ENCODE measurements around the gene PTPRQ.

DNA sequence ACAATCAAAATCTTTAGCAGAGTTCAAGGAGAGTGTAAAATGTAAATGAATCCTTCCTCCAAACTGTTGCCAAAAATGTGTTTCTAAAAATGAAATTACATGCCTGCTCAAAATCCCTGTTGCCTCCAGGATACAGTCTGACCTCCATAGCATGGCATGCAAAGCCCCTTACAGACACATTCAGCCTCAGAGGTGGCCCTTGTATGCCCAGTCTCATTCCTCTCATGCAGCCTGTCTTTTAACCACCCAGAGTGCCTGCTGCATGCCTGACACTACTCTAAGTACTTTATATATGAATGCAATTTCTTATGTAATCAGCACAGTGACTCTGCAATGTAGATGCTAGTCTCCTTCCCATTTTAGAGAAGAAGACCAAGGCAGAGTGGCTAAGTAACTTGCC is 24.4 kb upstream of the PTPRQ start:
- TF ChIP-seq POLR2A (IDR thresholded peaks at IDR 0.05; ENCODE audit: low read length) (no peak), GATA1 (IDR thresholded peaks at IDR 0.05; ENCODE audit: low read depth, low read length) (no peak)
